Measurements from ENCODE around the gene ETV6. TPM values are rescaled to one million over a fixed set of nuclear protein-coding genes. Genes with fewer than 3 reads are reported as not detected.

ETV6 gene
- total RNA-seq, 4 donors from 2014 or later: 17.2 to 28.2 (median 19.3) TPM

DNA sequence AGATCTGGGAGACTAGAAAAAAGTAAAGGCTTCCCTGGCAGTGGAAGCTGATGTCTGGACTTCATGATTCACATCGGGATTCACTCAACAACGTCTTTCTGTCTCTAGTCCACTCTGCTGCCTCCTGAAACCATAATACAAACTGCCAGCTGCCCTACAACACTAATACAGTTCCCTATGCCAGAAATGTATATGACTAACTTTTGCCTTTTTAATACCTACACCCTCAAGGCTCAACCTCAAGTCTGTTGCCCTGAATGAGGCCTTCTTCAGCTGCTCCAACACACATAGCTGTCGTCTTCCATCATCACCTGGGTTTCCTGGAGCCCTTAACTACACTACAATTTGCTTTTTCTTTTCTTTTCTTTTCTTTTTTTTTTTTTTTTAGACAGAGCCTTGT, 238.6 kb downstream of the ETV6 start:
- TF ChIP-seq, protein P1, sequence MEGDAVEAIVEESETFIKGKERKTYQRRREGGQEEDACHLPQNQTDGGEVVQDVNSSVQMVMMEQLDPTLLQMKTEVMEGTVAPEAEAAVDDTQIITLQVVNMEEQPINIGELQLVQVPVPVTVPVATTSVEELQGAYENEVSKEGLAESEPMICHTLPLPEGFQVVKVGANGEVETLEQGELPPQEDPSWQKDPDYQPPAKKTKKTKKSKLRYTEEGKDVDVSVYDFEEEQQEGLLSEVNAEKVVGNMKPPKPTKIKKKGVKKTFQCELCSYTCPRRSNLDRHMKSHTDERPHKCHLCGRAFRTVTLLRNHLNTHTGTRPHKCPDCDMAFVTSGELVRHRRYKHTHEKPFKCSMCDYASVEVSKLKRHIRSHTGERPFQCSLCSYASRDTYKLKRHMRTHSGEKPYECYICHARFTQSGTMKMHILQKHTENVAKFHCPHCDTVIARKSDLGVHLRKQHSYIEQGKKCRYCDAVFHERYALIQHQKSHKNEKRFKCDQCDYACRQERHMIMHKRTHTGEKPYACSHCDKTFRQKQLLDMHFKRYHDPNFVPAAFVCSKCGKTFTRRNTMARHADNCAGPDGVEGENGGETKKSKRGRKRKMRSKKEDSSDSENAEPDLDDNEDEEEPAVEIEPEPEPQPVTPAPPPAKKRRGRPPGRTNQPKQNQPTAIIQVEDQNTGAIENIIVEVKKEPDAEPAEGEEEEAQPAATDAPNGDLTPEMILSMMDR (IDR thresholded peaks at IDR 0.05; ENCODE audit: low read depth): no peak

- TF ChIP-seq, protein P1 (IDR thresholded peaks at IDR 0.05; ENCODE audit: low read depth): no peak
These were observed 241.9 kb downstream of the ETV6 start for GRCh38 chr12:11891346-11891745.

GRCh38 chr12:11891754-11892386, 242.4 kb downstream of the ETV6 start:
- TF ChIP-seq, protein P1 (IDR thresholded peaks at IDR 0.05; ENCODE audit: low read depth): no peak

DNA sequence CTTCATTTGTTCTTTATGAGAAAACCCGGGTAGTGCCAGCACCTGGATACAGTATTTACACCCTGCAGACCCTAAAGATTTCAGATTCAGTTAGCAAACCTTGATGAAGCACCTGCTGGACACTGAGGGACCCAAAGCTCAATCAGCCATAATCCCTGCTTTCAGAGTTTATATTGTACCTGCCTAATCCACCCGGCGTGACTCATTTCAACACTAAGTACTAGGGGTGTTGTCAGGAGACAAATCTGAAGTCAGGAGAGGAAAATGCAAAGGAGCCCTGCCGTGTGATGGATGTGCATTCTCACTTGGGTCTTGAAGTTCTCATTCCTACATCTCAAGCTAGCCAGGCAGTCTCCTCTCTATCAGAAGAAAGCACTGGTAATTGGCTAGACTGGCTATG, 244.5 kb downstream of the ETV6 start:
- TF ChIP-seq, protein P1 (IDR thresholded peaks at IDR 0.05; ENCODE audit: low read depth): no peak

DNA sequence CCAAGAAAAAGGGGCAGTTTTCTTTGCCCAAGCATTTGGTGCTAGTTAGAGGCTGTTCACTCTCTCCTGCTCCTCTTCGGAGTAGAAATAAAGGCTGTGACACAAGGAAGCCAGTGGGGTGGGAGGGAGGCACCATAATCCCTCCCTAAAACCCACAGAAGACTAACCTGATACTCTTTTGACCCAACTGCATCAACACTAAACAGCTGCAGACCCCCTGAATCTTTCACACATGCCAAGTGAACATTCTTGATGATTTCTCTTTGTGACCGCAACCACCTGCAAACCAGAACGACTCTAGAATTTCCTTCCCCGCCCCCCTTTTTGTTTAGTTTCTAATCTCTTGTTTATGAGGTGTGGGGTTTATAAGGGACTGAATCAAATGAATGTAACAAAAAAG, 245.4 kb downstream of the ETV6 start:
- TF ChIP-seq, protein P1 (IDR thresholded peaks at IDR 0.05; ENCODE audit: low read depth): no peak

DNA sequence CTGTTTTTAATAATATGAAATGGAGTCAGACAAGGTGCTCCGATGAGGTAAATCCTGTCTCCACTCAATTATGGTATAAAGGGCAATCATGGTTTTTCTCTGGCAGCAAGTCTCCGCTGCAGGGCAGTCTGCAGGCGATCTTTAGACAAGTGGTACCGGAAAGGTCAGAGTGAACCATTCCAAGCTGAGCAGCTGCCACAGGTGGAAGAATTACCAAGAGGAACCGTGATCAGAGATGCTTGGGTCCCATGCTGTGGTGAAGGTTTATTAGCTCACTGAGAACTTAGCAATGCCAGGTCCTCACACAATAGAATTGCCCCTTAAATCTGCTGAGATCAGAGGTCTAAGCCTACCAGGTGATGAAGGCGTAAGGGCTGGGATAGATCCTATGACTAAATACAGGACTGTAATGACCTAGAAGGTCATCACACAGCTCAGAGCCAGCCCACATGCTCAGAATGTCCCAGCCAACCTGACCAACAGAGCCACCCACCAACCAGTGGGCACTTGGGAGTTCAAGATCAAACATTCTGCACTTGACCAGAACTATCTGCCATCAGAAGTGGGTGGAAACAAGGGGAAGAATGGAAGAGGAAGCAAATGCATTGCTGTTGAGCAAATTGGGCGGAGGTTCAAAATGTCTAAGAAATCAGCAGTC, 246.1 kb downstream of the ETV6 start:
- TF ChIP-seq, protein P1 (IDR thresholded peaks at IDR 0.05; ENCODE audit: low read depth): no peak

GRCh38 chr12:11896417-11896929, 247.0 kb downstream of the ETV6 start:
- TF ChIP-seq, protein P1 (IDR thresholded peaks at IDR 0.05; ENCODE audit: low read depth): no peak
